ENCODE results near the gene C19orf25.
A peak's percentile ranks its signal among the peaks of the same experiment; 100 is the strongest.

The C19orf25 gene

DNA sequence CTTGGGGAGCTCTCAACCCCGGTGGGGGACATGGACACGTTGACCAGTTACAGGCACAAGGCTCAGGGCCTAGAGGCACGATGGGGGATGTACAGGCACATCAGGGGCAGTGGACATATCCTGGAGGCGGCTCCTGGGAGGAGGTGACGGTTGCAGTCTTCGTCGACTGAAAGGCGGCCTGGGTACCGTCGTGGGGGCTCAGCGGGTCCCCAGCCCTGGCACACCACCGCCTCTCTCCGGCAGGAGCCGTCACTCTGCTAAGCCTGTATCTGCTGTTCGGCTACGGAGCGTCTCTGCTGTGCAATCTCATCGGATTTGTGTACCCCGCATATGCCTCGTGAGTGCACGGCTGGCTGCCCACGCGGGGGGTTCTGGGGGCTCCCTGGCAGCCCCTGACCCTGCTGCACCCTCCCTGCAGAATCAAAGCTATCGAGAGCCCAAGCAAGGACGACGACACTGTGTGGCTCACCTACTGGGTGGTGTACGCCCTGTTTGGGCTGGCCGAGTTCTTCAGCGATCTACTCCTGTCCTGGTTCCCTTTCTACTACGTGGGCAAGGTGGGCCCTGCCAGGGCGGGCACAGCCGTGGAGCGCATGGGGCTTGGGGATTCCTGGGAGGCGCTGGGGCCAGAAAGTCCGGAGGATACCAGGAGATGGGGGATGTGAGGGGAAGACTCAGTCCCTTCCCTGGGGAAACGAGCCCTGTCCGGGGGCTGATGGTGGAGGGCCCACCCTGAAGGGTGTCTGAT is 16.2 kb upstream of the C19orf25 start:
- peaks cover 6% of the 10 kb centered on the region for H3K27me3 Mint-ChIP-seq
- H3K9me3 Mint-ChIP-seq = no peaks in the 10 kb centered on the region
- no peak overlapping the region for H3K4me3 Mint-ChIP-seq

DNA sequence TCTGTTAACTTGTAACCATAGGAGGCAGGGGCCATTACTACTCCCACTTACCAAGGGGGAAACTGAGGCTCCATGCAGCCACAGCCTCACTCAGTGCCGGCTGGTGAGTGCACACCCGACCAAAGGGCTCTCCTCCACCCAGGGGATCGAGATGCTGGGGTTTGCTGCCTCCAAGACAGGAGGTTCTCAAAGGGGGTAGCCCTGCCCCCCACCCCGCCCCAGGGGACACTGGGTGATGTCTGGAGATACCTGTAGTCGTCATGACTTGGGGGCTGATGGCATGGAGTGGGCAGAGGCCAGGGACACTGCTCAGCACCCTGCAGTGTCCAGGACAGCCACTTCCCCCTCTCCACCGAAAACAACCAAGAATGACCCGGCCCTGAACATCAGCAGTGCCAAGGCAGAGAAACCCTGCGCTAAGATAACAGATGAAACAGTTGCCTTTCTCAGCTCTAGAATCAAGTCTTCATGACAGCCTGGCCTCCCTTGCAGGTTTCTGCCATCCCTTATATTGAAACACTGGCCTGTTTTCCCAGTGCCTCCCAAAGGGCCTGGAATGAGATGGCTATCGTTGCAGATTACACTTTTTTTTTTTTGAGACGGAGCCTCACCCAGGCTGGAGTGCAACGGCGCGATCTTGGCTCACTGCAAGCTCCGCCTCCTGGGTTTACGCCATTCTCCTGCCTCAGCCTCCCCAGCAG is 15.2 kb upstream of the C19orf25 start:
- no peaks in the 10 kb centered on the region for H3K9me3 Mint-ChIP-seq
- no peak for DNase-seq
- H3K4me3 Mint-ChIP-seq = no peak overlapping the region
- ATAC-seq = no peak
- H3K27me3 Mint-ChIP-seq = peaks cover 6% of the 10 kb centered on the region
- no peak overlapping the region for H3K27ac Mint-ChIP-seq
- peaks cover 11% of the 10 kb centered on the region for H3K4me1 Mint-ChIP-seq
- H3K36me3 Mint-ChIP-seq (ENCODE audit: low read depth) = no peaks in the 10 kb centered on the region

More for the DNA sequence above, 16.2 kb upstream of the C19orf25 start:
- peaks cover 6% of the 10 kb centered on the region for H3K4me1 Mint-ChIP-seq
- no peak overlapping the region for H3K27ac Mint-ChIP-seq
- ATAC-seq (no peak), DNase-seq (no peak)
- H3K36me3 Mint-ChIP-seq (ENCODE audit: low read depth) = no peaks in the 10 kb centered on the region

- Mint-ChIP-seq H3K9me3 (no peaks in the 10 kb centered on the region), H3K4me3 (no peak overlapping the region), H3K27me3 (peaks cover 6% of the 10 kb centered on the region), H3K27ac (no peak overlapping the region), H3K4me1 (peaks cover 12% of the 10 kb centered on the region), H3K36me3 (ENCODE audit: low read depth) (no peaks in the 10 kb centered on the region)
- no peak for DNase-seq
- no peak for ATAC-seq
Measured at GRCh38 chr19:1492474-1493006, 13.5 kb upstream of the C19orf25 start.

DNA sequence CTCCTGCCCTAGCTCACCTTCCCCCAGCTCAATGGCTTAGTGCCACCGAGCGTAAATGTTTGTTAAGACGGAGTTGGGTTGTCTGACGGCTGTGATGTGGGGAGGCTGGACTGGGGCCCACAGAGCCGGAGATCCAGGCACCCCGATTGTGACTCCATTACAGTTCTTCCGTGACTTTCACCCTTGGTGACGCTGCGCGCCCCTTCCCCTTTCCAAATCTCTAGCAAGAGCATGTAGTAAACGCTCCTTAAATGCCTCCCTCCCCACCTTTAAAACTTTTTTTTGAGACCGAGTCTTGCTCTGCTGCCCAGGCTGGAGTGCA is 12.8 kb upstream of the C19orf25 start:
- ATAC-seq (no peak), DNase-seq (no peak)
- no peaks in the 10 kb centered on the region for H3K36me3 Mint-ChIP-seq (ENCODE audit: low read depth)
- peak overlapping the region; percentile 71 for H3K4me3 Mint-ChIP-seq
- peak overlapping the region; percentile 64 for H3K27ac Mint-ChIP-seq
- no peaks in the 10 kb centered on the region for H3K9me3 Mint-ChIP-seq
- peaks cover 6% of the 10 kb centered on the region for H3K27me3 Mint-ChIP-seq
- peaks cover 12% of the 10 kb centered on the region for H3K4me1 Mint-ChIP-seq

GRCh38 chr19:1491114-1491848 is 12.3 kb upstream of the C19orf25 start, which contains the start of gene REEP6:
REEP6 (plus strand) TSS chr19:1491181; CDS start chr19:1491270, 89 bp downstream.
- peak within 1 kb of the TSS; percentile 84 for H3K4me3 Mint-ChIP-seq
- no peaks in the 10 kb centered on the region for H3K9me3 Mint-ChIP-seq
- DNase-seq (no peak), ATAC-seq (no peak)
- H3K4me1 Mint-ChIP-seq = peaks cover 12% of the 10 kb centered on the region
- peaks cover 6% of the 10 kb centered on the region for H3K27me3 Mint-ChIP-seq
- peak within 1 kb of the TSS; percentile 94 for H3K27ac Mint-ChIP-seq
- no peaks in the 10 kb centered on the region for H3K36me3 Mint-ChIP-seq (ENCODE audit: low read depth)

- Mint-ChIP-seq H3K9me3 (no peaks in the 10 kb centered on the region), H3K4me1 (peaks cover 12% of the 10 kb centered on the region), H3K36me3 (ENCODE audit: low read depth) (no peaks in the 10 kb centered on the region), H3K27ac (peak within 1 kb of the TSS; percentile 94), H3K4me3 (peak within 1 kb of the TSS; percentile 84), H3K27me3 (peaks cover 6% of the 10 kb centered on the region)
- DNase-seq (peak; percentile 96), ATAC-seq (peak; percentile 94)
Measured at GRCh38 chr19:1490311-1491113, 11.5 kb upstream of the C19orf25 start, which contains the start of gene PCSK4. PCSK4 (minus strand) TSS chr19:1490350; CDS start chr19:1490346, 4 bp downstream.

DNA sequence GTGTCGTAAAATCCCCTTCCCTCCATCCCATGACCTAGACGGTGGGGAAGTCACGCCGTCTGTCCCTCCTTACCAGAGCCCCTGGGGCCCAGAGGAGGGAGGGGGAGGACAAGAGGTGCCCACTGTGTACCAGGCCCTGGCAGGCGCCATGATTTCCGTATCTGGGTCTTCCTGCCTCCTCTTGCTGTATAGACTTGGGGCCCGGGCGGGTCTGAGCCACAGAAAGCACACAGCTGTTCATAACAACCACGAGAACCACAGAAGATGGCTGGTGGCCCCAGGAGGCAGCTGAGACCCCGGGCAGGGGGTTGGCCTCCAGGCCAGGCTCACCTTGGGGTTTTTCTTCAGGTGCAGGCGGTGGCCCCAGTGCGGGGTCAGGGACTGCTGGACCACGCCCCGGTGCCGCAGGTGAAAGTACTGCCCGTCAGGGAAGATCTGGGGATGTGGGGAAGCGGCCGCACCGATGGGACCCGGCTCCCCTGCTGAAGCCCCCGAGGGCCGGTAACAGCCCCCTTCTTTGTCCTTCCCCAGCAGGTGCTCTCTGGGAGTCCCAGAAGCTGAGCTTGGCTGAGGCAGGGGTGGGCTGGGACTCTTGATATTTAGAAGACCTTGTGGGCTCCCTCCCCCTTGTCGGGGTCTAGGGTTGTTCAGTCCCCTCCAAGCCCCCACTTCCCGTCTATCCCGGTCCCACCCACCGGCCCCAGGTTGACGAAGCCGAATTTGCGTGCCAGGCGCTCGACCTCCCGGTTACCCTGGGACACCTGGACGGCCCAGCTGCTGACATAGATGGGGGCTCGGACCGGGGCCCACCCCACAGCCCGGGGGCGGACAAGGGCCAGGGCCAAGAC is 10.7 kb upstream of the C19orf25 start:
- Mint-ChIP-seq H3K27me3 (peaks cover 6% of the 10 kb centered on the region), H3K4me1 (peaks cover 12% of the 10 kb centered on the region), H3K9me3 (no peaks in the 10 kb centered on the region), H3K36me3 (ENCODE audit: low read depth) (no peaks in the 10 kb centered on the region), H3K27ac (no peak overlapping the region), H3K4me3 (no peak overlapping the region)
- no peak for ATAC-seq
- no peak for DNase-seq

GRCh38 chr19:1488282-1488601 is 9.2 kb upstream of the C19orf25 start:
- ATAC-seq (no peak), DNase-seq (no peak)
- Mint-ChIP-seq H3K9me3 (no peaks in the 10 kb centered on the region), H3K27ac (no peak overlapping the region), H3K36me3 (ENCODE audit: low read depth) (no peaks in the 10 kb centered on the region), H3K4me1 (peaks cover 12% of the 10 kb centered on the region), H3K27me3 (peaks cover 6% of the 10 kb centered on the region), H3K4me3 (no peak overlapping the region)

- DNase-seq (no peak), ATAC-seq (no peak)
- Mint-ChIP-seq H3K9me3 (no peaks in the 10 kb centered on the region), H3K4me3 (no peak overlapping the region), H3K27ac (no peak overlapping the region), H3K27me3 (peaks cover 6% of the 10 kb centered on the region), H3K4me1 (peaks cover 12% of the 10 kb centered on the region), H3K36me3 (ENCODE audit: low read depth) (no peaks in the 10 kb centered on the region)
Measured at GRCh38 chr19:1487576-1488281, 8.7 kb upstream of the C19orf25 start.

DNA sequence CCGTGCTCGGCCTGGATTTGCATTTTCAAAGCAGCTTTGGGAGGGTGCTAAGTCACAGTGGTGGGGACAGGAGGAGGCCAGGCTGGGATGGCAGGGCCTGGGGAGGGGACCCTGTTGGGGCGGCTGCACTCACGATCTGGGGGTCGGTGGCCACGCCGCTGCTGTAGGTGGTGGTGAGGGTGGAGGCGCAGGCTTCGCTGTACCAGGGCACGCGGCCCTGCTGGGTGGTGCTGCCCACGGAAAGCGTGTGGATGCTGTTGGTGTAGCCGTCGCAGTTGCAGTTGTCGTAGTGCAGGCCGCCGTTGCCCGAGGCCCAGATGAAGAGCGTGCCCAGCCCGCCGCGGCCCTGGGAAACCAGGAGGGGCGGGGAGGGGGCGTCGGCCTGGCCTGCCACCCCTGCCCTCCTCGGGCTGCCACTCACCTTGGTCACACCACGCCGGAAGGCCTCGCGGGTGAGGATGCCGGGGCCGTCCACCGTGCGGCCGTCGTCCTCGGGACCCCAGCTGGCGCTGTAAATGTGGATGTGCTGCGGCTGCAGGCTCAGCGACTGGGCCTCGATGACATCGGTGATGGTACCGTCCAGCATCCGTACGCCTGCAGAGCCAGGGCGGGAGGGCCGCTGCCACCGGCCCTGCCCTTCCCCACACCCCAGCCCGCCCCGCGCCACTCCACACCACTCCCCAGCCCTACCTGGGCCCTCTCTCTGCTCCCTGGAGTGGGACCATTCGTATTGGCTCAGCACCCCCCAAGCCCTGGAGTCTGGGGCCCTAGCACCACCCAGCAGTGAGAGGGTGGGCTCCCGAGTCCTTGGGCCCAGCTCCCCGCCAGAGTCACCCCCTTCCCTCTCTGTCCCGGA is 7.9 kb upstream of the C19orf25 start:
- no peak overlapping the region for H3K4me3 Mint-ChIP-seq
- no peak for ATAC-seq
- H3K9me3 Mint-ChIP-seq = no peaks in the 10 kb centered on the region
- H3K36me3 Mint-ChIP-seq (ENCODE audit: low read depth) = no peaks in the 10 kb centered on the region
- DNase-seq = no peak
- peaks cover 6% of the 10 kb centered on the region for H3K27me3 Mint-ChIP-seq
- peaks cover 12% of the 10 kb centered on the region for H3K4me1 Mint-ChIP-seq
- H3K27ac Mint-ChIP-seq = no peak overlapping the region

GRCh38 chr19:1483979-1484428 is 5.0 kb upstream of the C19orf25 start:
- H3K9me3 Mint-ChIP-seq = no peaks in the 10 kb centered on the region
- no peak overlapping the region for H3K4me3 Mint-ChIP-seq
- peaks cover under 1% of the 10 kb centered on the region for H3K36me3 Mint-ChIP-seq (ENCODE audit: low read depth)
- DNase-seq (no peak), ATAC-seq (no peak)
- no peaks in the 10 kb centered on the region for H3K27me3 Mint-ChIP-seq
- H3K4me1 Mint-ChIP-seq = peaks cover 6% of the 10 kb centered on the region
- no peak overlapping the region for H3K27ac Mint-ChIP-seq

Measured in activated naive CD8-positive, alpha-beta T cell treated with anti-CD3 and anti-CD28 coated beads, Interleukin-2, amount 50 U/mL, for 24 hours (primary cell).